Adrenal gland (tissue), 12 donors: ENCODE measurements around the gene ERBB4. TPM values are rescaled to one million over a fixed set of nuclear protein-coding genes. Genes with fewer than 3 reads are reported as not detected.

ENCODE experiments used
- DNase-seq, 7 donors: peaks; one replicate each; pipeline ENCODE4 v3.0.0-alpha.2; 2019 to 2020
- H3K27ac ChIP-seq, 5 donors: fragments of 200-600 bp; sonication (generic) in 4 of 5; 1 replicate in 3 of 5; 2 replicates in 2 of 5; pipeline versions ENCODE4 v1.5.1 to v1.8.0; 2016 to 2020; ENCODE audit warnings: mild to moderate bottlenecking in 1 of 5
- H3K27me3 ChIP-seq: fragments of 200-600 bp; 2 replicates; pipeline ENCODE4 v1.8.0; 2021
- H3K36me3 ChIP-seq, 2 donors: fragments of 200-600 bp; replicated peaks in 1 of 2; 1 replicate in 1 of 2; 2 replicates in 1 of 2; pipeline versions ENCODE4 v1.5.1 to v1.8.0; 2018 to 2022
- H3K4me1 ChIP-seq, 2 donors: fragments of 200-600 bp; replicated peaks in 1 of 2; 1 replicate in 1 of 2; 2 replicates in 1 of 2; pipeline versions ENCODE4 v1.5.1 to v1.8.0; 2018 to 2021
- H3K4me3 ChIP-seq, 4 donors: fragments of 200-600 bp; sonication (generic) in 3 of 4; one replicate each; pipeline ENCODE4 v1.5.1; 2016 to 2018
- H3K9me3 ChIP-seq, 3 donors: fragments of 200-600 bp; sonication (generic) in 1 of 3; replicated peaks in 1 of 3; 1 replicate in 2 of 3; 2 replicates in 1 of 3; pipeline versions ENCODE4 v1.5.1 to v1.8.0; 2016 to 2021
- POLR2A ChIP-seq, 2 donors: fragments of 450-650 bp; IDR thresholded peaks; one replicate each; pipeline ENCODE4 v1.6.1; 2017; ENCODE audit warnings: antibody characterized with exemption in 2 of 2, mild to moderate bottlenecking in 2 of 2, moderate library complexity in 1 of 2
- WGBS, 4 donors: extraction: QIAGEN DNeasy Blood & Tissue Kit in 2 of 4; methylation state at CpG; one replicate each; pipeline versions ENCODE4 v1.1.5 to v1.1.7; 2013 to 2017; 5-methylcytosine and 5-hydroxymethylcytosine counted together
- intact Hi-C, 2 donors: fragments of 100-400 bp; cut with DNase I; formaldehyde crosslinking; loops; one replicate each; pipeline versions ENCODE4 v1.14.1 to v1.15.0; 2022 to 2023
- polyA plus RNA-seq, 3 donors: library from polyadenylated mRNA; stranded (reverse); fragments of 200-250 nt in 2 of 3; fragments of 350-450 nt in 1 of 3; fragmentation: Illumina TruSeq in 1 of 3; extraction: RNeasy Lipid Tissue Mini Kit (QIAGEN cat#74804) in 1 of 3; gene quantifications; one replicate each; pipeline ENCODE4 v1.2.3, GENCODE V29; 2013 to 2014
- total RNA-seq, 9 donors: library from RNA; depleted of rRNA in 4 of 9; stranded (reverse); fragments of >200 nt in 4 of 9; fragments of 120-200 nt in 1 of 9; fragmentation: NEBNext Ultra II Directional in 1 of 9; extraction: Animal tissue kit (Norgen Biotek cat#: 25700) in 1 of 9; gene quantifications; one replicate each; pipeline versions ENCODE4 v1.1.0 to v1.2.4, GENCODE V29; 2013 to 2023
- TF ChIP-seq, protein P1 (sequence below), 6 experiments: fragments of 450-650 bp in 4 of 6; fragments of 200-600 bp in 2 of 6; sonication (generic) in 1 of 6; IDR thresholded peaks; 1 replicate in 5 of 6; 2 replicates in 1 of 6; pipeline versions ENCODE4 v1.5.1 to v1.8.0; 2016 to 2021; ENCODE audit warnings: antibody characterized with exemption in 6 of 6, mild to moderate bottlenecking in 2 of 6, moderate library complexity in 1 of 6
- donor health status: healthy with polysubstance abuse.
- donor health status: Bipolar disorder and iron deficiency.
- donor health status: DM: yes; HTN: yes; CAD: no.
- donor health status: DM: no; HTN: no; CAD: no.
- donor health status: DM: no; HTN: no; CAD: no.
- donor health status: DM: yes; HTN: yes; CAD: no.

ERBB4 gene
- total and polyA plus RNA-seq, 12 donors: 0.06 to 2.9 (median 0.49) TPM

DNA sequence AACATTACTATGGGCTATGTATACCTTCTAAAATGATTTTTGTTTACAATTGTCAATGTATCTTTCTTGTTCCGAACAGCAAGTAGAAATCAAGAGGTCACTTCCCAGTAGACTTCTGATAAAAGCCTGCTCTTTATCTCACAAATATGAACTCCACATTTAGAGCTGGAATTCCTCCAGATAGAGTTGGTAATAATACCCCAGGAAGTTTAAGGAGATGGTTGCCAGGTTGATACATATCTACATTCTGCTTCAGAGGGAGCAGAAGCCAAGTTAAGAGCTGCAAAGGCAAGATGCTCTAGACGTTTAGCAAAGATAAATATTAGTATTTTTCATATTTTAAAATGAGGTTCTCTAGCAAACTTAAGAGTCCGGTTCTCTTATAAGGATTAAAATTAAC, 267.0 kb downstream of the ERBB4 start:
- no peak overlapping the region for H3K27ac ChIP-seq
- intact Hi-C loops: no loop called here
- TF ChIP-seq POLR2A (IDR thresholded peaks at IDR 0.05): no peak
- TF ChIP-seq, protein P1, sequence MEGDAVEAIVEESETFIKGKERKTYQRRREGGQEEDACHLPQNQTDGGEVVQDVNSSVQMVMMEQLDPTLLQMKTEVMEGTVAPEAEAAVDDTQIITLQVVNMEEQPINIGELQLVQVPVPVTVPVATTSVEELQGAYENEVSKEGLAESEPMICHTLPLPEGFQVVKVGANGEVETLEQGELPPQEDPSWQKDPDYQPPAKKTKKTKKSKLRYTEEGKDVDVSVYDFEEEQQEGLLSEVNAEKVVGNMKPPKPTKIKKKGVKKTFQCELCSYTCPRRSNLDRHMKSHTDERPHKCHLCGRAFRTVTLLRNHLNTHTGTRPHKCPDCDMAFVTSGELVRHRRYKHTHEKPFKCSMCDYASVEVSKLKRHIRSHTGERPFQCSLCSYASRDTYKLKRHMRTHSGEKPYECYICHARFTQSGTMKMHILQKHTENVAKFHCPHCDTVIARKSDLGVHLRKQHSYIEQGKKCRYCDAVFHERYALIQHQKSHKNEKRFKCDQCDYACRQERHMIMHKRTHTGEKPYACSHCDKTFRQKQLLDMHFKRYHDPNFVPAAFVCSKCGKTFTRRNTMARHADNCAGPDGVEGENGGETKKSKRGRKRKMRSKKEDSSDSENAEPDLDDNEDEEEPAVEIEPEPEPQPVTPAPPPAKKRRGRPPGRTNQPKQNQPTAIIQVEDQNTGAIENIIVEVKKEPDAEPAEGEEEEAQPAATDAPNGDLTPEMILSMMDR (IDR thresholded peaks at IDR 0.05): no peak
- no peaks in the 10 kb centered on the region for H3K9me3 ChIP-seq
- no peak overlapping the region for H3K4me3 ChIP-seq
- WGBS, 4 donors: 50 to 60% (median 58%) methylated on average over 3 of the region's 3 CpGs
- no peak for DNase-seq
- H3K27me3 ChIP-seq: no peaks in the 10 kb centered on the region
- H3K36me3 ChIP-seq: no peaks in the 10 kb centered on the region
- no peaks in the 10 kb centered on the region for H3K4me1 ChIP-seq

DNA sequence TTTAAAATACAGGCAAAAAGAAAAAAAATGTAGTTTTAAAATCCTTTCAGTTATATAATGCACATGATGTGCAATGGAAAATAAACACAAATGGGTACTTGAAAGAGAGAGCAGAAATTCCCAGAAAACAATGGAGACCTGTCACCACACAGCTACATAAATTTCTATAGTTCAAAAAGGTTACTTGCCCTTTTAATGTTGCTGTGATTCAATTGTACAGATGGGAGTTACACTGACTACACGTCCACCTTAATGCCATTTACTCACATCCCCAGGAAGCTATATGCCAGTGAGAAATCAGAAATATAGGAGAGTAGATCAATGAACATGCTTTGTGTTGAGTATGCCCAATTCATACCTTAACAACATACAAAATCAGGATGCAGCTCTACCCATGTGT, 269.6 kb downstream of the ERBB4 start:
- intact Hi-C loops: no loop called here
- TF ChIP-seq, protein P1 (IDR thresholded peaks at IDR 0.05): no peak
- TF ChIP-seq POLR2A (IDR thresholded peaks at IDR 0.05): no peak
- H3K27ac ChIP-seq: no peak overlapping the region
- H3K9me3 ChIP-seq: no peaks in the 10 kb centered on the region
- no peak for DNase-seq
- 14 to 30% (median 20%) methylated on average over 1 of the region's 1 CpG for WGBS, 4 donors
- no peaks in the 10 kb centered on the region for H3K27me3 ChIP-seq
- no peaks in the 10 kb centered on the region for H3K4me1 ChIP-seq
- H3K36me3 ChIP-seq: no peaks in the 10 kb centered on the region
- H3K4me3 ChIP-seq: no peak overlapping the region

DNA sequence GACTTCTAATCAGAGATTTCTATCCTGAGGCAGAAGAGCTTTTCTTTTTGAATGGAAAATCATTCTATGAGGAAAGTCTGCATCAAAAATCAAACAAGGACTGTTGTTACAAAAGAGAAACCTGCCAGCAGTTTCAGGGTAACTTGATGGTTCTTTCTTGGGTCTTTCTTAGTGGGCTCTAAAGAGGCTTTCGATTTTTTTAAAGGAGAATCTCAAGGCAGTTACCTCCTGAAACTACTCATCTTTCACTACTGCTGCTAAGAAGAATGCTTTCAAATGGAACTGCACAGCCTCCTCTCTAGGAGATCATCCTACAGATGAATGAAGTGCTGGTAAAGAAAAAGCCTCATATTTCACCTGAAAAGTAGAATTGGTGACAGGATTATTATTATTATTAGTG, 272.3 kb downstream of the ERBB4 start:
- intact Hi-C loops: no loop called here
- no peak overlapping the region for H3K4me3 ChIP-seq
- no peaks in the 10 kb centered on the region for H3K4me1 ChIP-seq
- no peak overlapping the region for H3K27ac ChIP-seq
- DNase-seq: no peak
- no peaks in the 10 kb centered on the region for H3K9me3 ChIP-seq
- no peaks in the 10 kb centered on the region for H3K36me3 ChIP-seq
- no peak for TF ChIP-seq POLR2A (IDR thresholded peaks at IDR 0.05)
- TF ChIP-seq, protein P1 (IDR thresholded peaks at IDR 0.05): no peak
- 35 to 61% (median 46%) methylated on average over 1 of the region's 1 CpG for WGBS, 4 donors
- no peaks in the 10 kb centered on the region for H3K27me3 ChIP-seq

DNA sequence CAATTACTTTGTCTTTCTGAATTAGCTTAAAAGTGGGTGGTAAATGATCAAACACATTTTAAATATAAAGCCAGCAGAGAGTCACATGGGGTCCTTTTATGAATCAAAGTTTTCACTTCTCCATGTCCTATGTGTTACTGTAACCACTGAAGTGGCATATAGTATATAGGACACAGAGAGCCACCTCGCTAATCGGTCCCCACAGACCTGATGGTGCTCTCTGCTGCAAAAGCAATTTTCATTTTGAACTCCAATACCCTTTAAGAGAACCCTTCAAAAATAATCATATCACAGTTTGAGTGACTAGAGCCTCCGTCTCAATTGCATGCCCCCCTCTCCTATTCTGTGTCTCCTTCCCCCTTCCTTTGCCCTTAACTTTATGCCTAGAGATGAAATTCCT, 272.8 kb downstream of the ERBB4 start:
- no peaks in the 10 kb centered on the region for H3K4me1 ChIP-seq
- intact Hi-C loops: no loop called here
- no peak for DNase-seq
- WGBS, 4 donors: 74 to 85% (median 82%) methylated on average over 3 of the region's 3 CpGs
- no peaks in the 10 kb centered on the region for H3K27me3 ChIP-seq
- TF ChIP-seq, protein P1 (IDR thresholded peaks at IDR 0.05): no peak
- TF ChIP-seq POLR2A (IDR thresholded peaks at IDR 0.05): no peak
- no peaks in the 10 kb centered on the region for H3K9me3 ChIP-seq
- H3K27ac ChIP-seq: no peak overlapping the region
- H3K4me3 ChIP-seq: no peak overlapping the region
- no peaks in the 10 kb centered on the region for H3K36me3 ChIP-seq
